B cell (primary cell): Measurements from ENCODE around the gene NOL12. TPM values are rescaled to one million over a fixed set of nuclear protein-coding genes. Genes with fewer than 3 reads are reported as not detected.
A peak's percentile ranks its signal among the peaks of the same experiment; 100 is the strongest.

ENCODE experiments used
- ATAC-seq: fragments of 200-7000 bp; cut with Tn5 transposase; one replicate; pipeline ENCODE4 v1.10.0; 2021; ENCODE audit warnings: low read depth, mild to moderate bottlenecking, moderate number of reproducible peaks, moderate library complexity
- CTCF ChIA-PET: fragments of 350-600 bp; sonication (Branson Sonifier 250); formaldehyde crosslinking; loops from one replicate; lab custom pipeline; 2021; ENCODE audit warnings: antibody characterized with exemption, inconsistent platforms; lab: Charles Lee
- POLR2A ChIA-PET: fragments of 350-600 bp; sonication (Branson Sonifier 250); formaldehyde crosslinking; loops from one replicate; lab custom pipeline; 2021; ENCODE audit warnings: antibody characterized with exemption; lab: Charles Lee
- DNase-seq: peaks from one replicate; pipeline ENCODE4 v3.0.0; 2013
- H2AFZ ChIP-seq: 2 replicates; pipeline ENCODE4 v1.6.1; 2012; ENCODE audit warnings: mild to moderate bottlenecking, low read depth, low read length; ENCODE audit not compliant: insufficient read depth, poor library complexity, severe bottlenecking
- H3K27ac ChIP-seq, 2 donors: 1 replicate in 1 of 2; 2 replicates in 1 of 2; pipeline ENCODE4 v1.5.1; 2012 to 2013; ENCODE audit warnings: low read length in 2 of 2, mild to moderate bottlenecking in 2 of 2, moderate library complexity in 1 of 2
- H3K27me3 ChIP-seq, 4 experiments: fragments of 200-600 bp in 1 of 4; sonication (generic) in 1 of 4; replicated peaks in 1 of 4; 1 replicate in 2 of 4; 2 replicates in 2 of 4; pipeline versions ENCODE4 v1.6.1 to v1.7.0; 2013 to 2016; ENCODE audit warnings: low read length in 3 of 4, mild to moderate bottlenecking in 2 of 4, mixed read lengths in 1 of 4, moderate library complexity in 1 of 4; ENCODE audit not compliant: insufficient read depth in 4 of 4, control insufficient read depth in 3 of 4; ENCODE audit errors: control extremely low read depth in 1 of 4
- H3K36me3 ChIP-seq, 2 experiments: replicated peaks in 1 of 2; 1 replicate in 1 of 2; 2 replicates in 1 of 2; pipeline versions ENCODE4 v1.6.1 to v1.7.1; 2013; ENCODE audit warnings: low read length in 1 of 2; ENCODE audit not compliant: insufficient read depth in 2 of 2, control insufficient read depth in 1 of 2; ENCODE audit errors: control extremely low read depth in 1 of 2, extremely low read depth in 1 of 2
- H3K4me1 ChIP-seq, 2 donors: fragments of 200-600 bp in 1 of 2; sonication (generic) in 1 of 2; 1 replicate in 1 of 2; 2 replicates in 1 of 2; pipeline versions ENCODE4 v1.5.1 to v1.6.1; 2013 to 2017; ENCODE audit warnings: low read length in 2 of 2; ENCODE audit not compliant: control insufficient read depth in 2 of 2, insufficient read depth in 2 of 2
- H3K4me2 ChIP-seq: replicated peaks from 2 replicates; pipeline ENCODE3; 2012; ENCODE audit warnings: mild to moderate bottlenecking, low read depth, low read length; ENCODE audit not compliant: poor library complexity, severe bottlenecking
- H3K4me3 ChIP-seq, 5 experiments: fragments of 200-600 bp in 1 of 5; sonication (generic) in 1 of 5; 1 replicate in 3 of 5; 2 replicates in 2 of 5; pipeline versions ENCODE4 v1.5.1 to v1.7.0; 2011 to 2016; ENCODE audit warnings: low read length in 4 of 5, mild to moderate bottlenecking in 4 of 5, low read depth in 2 of 5, control low read depth in 1 of 5, moderate library complexity in 1 of 5; ENCODE audit not compliant: insufficient read depth in 1 of 5; ENCODE audit errors: control extremely low read depth in 1 of 5, extremely low read depth in 1 of 5
- H3K79me2 ChIP-seq: fragments of 200-600 bp; sonication (generic); one replicate; pipeline ENCODE4 v1.6.0; 2016; ENCODE audit warnings: low read length; ENCODE audit not compliant: control insufficient read depth, insufficient read depth
- H3K9ac ChIP-seq: fragments of 200-600 bp; sonication (generic); 2 replicates; pipeline ENCODE4 v1.6.1; 2017; ENCODE audit warnings: mild to moderate bottlenecking, low read length, moderate library complexity
- H3K9me3 ChIP-seq, 3 donors: one replicate each; pipeline versions ENCODE4 v1.6.1 to v1.7.1; 2013; ENCODE audit warnings: low read length in 2 of 3; ENCODE audit not compliant: control insufficient read depth in 2 of 3, insufficient read depth in 1 of 3; ENCODE audit errors: control extremely low read depth in 1 of 3
- H4K20me1 ChIP-seq: 2 replicates; pipeline ENCODE4 v1.6.0; 2012; ENCODE audit warnings: mild to moderate bottlenecking, low read length; ENCODE audit not compliant: insufficient read depth, control insufficient read depth, poor library complexity, severe bottlenecking
- H3K27ac Mint-ChIP-seq: one replicate; pipeline ENCODE4 v1.8.0; 2021; ENCODE audit warnings: mixed read lengths
- H3K27me3 Mint-ChIP-seq: one replicate; pipeline ENCODE4 v1.8.0; 2021; ENCODE audit warnings: mixed read lengths
- H3K4me1 Mint-ChIP-seq: one replicate; pipeline ENCODE4 v1.8.0; 2021; ENCODE audit warnings: mixed read lengths
- H3K4me3 Mint-ChIP-seq: one replicate; pipeline ENCODE4 v1.8.0; 2021; ENCODE audit warnings: mixed read lengths
- H3K9me3 Mint-ChIP-seq: one replicate; pipeline ENCODE4 v1.8.0; 2022; ENCODE audit warnings: mixed read lengths; ENCODE audit not compliant: insufficient read depth
- CTCF ChIP-seq: fragments of 200-600 bp; IDR thresholded peaks from one replicate; pipeline ENCODE4 v1.8.0; 2022; ENCODE audit warnings: antibody characterized with exemption, mild to moderate bottlenecking
- EZH2 ChIP-seq: IDR thresholded peaks from 2 replicates; pipeline ENCODE4 v1.6.1; 2012; ENCODE audit warnings: borderline replicate concordance, low read depth, mild to moderate bottlenecking, moderate library complexity, low read length; ENCODE audit not compliant: insufficient read depth, poor library complexity, severe bottlenecking
- WGBS: methylation state at CpG from one replicate; pipeline ENCODE4 v1.1.5; 2013; ENCODE audit warnings: missing lambda C conversion rate; ENCODE audit not compliant: insufficient coverage; 5-methylcytosine and 5-hydroxymethylcytosine counted together
- intact Hi-C: fragments of 100-400 bp; cut with micrococcal nuclease; formaldehyde crosslinking; loops from one replicate; pipeline ENCODE4 v1.10.0; 2022
- polyA plus RNA-seq: library from polyadenylated mRNA; depleted of rRNA; stranded (reverse); fragments of >200 nt; gene quantifications from 2 replicates; pipeline ENCODE4 v1.2.3, GENCODE V29; 2012
- total RNA-seq, 2 donors: library from RNA; stranded (reverse); fragments of 120-200 nt in 1 of 2; gene quantifications; 1 replicate in 1 of 2; 2 replicates in 1 of 2; pipeline versions ENCODE4 v1.2.3 to v1.2.4, GENCODE V29; 2013 to 2022

The NOL12 gene
- total and polyA plus RNA-seq, 2 donors (not counting 1 experiment from before 2014, with no cell fraction given), result 34.7 to 43.1 TPM

GRCh38 chr22:37681556-37682049, 4.5 kb upstream of the NOL12 start:
- H3K27ac ChIP-seq, result no peak overlapping the region
- H2AFZ ChIP-seq, result no peak overlapping the region
- H3K4me3 Mint-ChIP-seq, result no peak overlapping the region
- H3K4me1 ChIP-seq, result peaks cover 12 to 36% of the 10 kb centered on the region in 2 donors
- H3K27ac Mint-ChIP-seq, result peak overlapping the region; percentile 72
- H3K9me3 Mint-ChIP-seq, result no peaks in the 10 kb centered on the region
- WGBS, result 25% methylated on average over 5 of the region's 6 CpGs
- H3K79me2 ChIP-seq, result peaks cover 13% of the 10 kb centered on the region
- ChIA-PET POLR2A (interaction anchor here (0.6 to 2.2 kb wide), 6 partner anchors 20 to 73 kb away, joined by 3 to 14 read pairs (median 6); partner anchors contain the start of genes GGA1 and PDXP), CTCF (interaction anchor here (0.6 to 23.0 kb wide), 14 partner anchors 10 to 166 kb away, joined by 3 to 501 read pairs (median 4); partner anchors contain the start of genes GGA1, LGALS1, PDXP and SH3BP1)
- intact Hi-C loops, result loop anchor here (1.0 kb wide), 4 partner anchors 20 to 74 kb away; no protein-coding TSS in a partner anchor
- H3K4me1 Mint-ChIP-seq, result peaks cover 27% of the 10 kb centered on the region
- ATAC-seq (peak; percentile 10), DNase-seq (peak; percentile 81)
- no peaks in the 10 kb centered on the region for H4K20me1 ChIP-seq
- no peak overlapping the region for H3K9ac ChIP-seq
- no peak overlapping the region for H3K4me3 ChIP-seq
- H3K4me2 ChIP-seq, result no peak overlapping the region
- no peak for TF ChIP-seq EZH2
- TF ChIP-seq CTCF, result peak; percentile 84
- no peaks in the 10 kb centered on the region for H3K27me3 ChIP-seq
- no peaks in the 10 kb centered on the region for H3K27me3 Mint-ChIP-seq
- H3K36me3 ChIP-seq, result no peaks in the 10 kb centered on the region
- H3K9me3 ChIP-seq, result no peaks in the 10 kb centered on the region
